ENCODE results near the gene ROMO1. TPM values are rescaled to one million over a fixed set of nuclear protein-coding genes. Genes with fewer than 3 reads are reported as not detected.
"Not testable (repeated sequence)": the region's sequence is repeated elsewhere in the genome, so short reads cannot be mapped to it uniquely, and the experiment has no call there.

Gene ROMO1
- total and polyA plus RNA-seq, 12 donors, result 50.1 to 1,321 (median 282) TPM

- 80 to 92% (median 89%) methylated on average over 1 to 4 of the region's 4 CpGs for WGBS, 4 donors
- Histone ChIP-seq H3K4me1 (replicated peaks in 1 of 2) (no peaks in the 10 kb centered on the region), H3K27me3 (no peaks in the 10 kb centered on the region), H3K9me3 (replicated peaks in 1 of 3) (no peaks in the 10 kb centered on the region), H3K4me3 (no peak overlapping the region), H3K36me3 (replicated peaks in 1 of 2) (peaks cover 0 to 71% of the 10 kb centered on the region in 2 donors), H3K27ac (no peak overlapping the region)
- intact Hi-C loops (cut with DNase I), result no loop called here
- no peak for TF ChIP-seq POLR2A (IDR thresholded peaks at IDR 0.05)
- no peak for TF ChIP-seq CTCF (IDR thresholded peaks at IDR 0.05)
- DNase-seq, result peak in 1 of 7 donors; percentile 25
These were observed 25.3 kb upstream of the ROMO1 start for GRCh38 chr20:35673884-35674283.

DNA sequence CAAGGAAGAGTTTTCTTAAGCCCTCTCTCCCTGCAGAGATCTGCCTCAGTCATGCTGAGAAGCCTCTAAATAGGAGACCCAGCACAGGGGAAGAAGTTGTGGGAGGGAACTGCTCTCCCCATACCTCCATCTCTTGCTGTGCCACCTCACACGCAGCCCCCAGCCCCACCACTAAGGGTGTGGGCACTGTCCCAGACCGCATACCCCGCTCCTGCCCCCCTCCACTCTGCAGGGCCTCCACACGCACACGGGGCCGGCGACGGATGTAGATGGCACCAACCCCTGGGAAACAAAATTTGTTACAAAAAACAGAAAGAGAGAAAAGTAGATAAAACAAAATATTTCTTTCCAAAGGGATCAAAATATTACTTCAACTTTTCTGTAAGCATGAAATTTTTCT, 24.3 kb upstream of the ROMO1 start:
- WGBS, 4 donors, result 92 to 95% (median 94%) methylated on average over 8 of the region's 8 CpGs

DNA sequence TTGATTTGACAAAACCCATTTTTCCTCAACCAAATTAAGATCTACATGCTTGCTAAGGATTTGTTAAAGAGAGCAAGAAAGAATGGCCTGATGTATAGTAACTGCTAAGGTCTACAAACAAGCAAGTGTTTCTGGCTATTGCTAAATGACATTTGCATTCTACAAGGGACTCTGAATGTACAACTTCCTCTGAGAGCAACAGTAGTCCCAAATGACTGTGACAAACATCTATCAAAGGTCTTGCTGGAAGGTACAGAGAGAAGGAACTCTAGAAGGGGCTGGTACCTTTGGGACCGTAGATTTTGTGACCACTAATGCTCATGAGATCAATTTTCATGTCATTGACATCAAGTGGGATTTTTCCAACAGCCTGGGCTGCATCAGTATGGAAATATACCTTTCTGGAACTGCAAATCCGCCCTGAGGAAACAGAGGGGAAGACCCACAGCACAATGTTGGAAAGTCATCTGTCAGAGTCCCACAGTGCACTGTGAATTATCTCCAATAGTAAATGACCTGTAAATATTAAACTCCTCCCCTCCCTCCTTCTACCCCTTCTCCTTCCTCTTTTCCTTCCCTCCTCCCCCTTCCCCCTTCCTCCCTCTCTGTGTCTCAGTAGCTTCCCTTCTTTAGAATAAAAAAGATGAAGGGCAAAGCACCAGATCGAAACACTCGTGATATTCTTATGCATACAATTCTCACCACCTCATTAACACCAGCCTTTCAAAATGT, 18.6 kb upstream of the ROMO1 start:
- TF ChIP-seq CTCF (IDR thresholded peaks at IDR 0.05) (no peak), POLR2A (IDR thresholded peaks at IDR 0.05) (no peak)
- Histone ChIP-seq H3K4me1 (replicated peaks in 1 of 2) (no peaks in the 10 kb centered on the region), H3K27me3 (no peaks in the 10 kb centered on the region), H3K4me3 (no peak overlapping the region), H3K36me3 (replicated peaks in 1 of 2) (peaks cover 0 to 19% of the 10 kb centered on the region in 2 donors), H3K9me3 (replicated peaks in 1 of 3) (no peaks in the 10 kb centered on the region), H3K27ac (no peak overlapping the region)
- WGBS, 4 donors, result 78 to 88% (median 85%) methylated on average over 4 of the region's 4 CpGs
- DNase-seq, result peak in 1 of 7 donors; percentile 10
- intact Hi-C loops (cut with DNase I), result loop anchor here in 1 of 2 donors (10.0 kb wide), 1 partner anchor 206 kb away; no protein-coding TSS in a partner anchor

More for the DNA sequence above, 24.3 kb upstream of the ROMO1 start:
- no peaks in the 10 kb centered on the region for H3K4me1 ChIP-seq (replicated peaks in 1 of 2)
- H3K4me3 ChIP-seq, result no peak overlapping the region
- intact Hi-C loops (cut with DNase I), result no loop called here
- no peak overlapping the region for H3K27ac ChIP-seq
- DNase-seq, result peak in 1 of 7 donors; percentile 14
- H3K27me3 ChIP-seq, result no peaks in the 10 kb centered on the region
- no peaks in the 10 kb centered on the region for H3K9me3 ChIP-seq (replicated peaks in 1 of 3)
- TF ChIP-seq CTCF (IDR thresholded peaks at IDR 0.05), result no peak
- TF ChIP-seq POLR2A (IDR thresholded peaks at IDR 0.05), result no peak
- peaks cover 0 to 63% of the 10 kb centered on the region in 2 donors for H3K36me3 ChIP-seq (replicated peaks in 1 of 2)

GRCh38 chr20:35681960-35682359, 17.2 kb upstream of the ROMO1 start:
- Histone ChIP-seq H3K36me3 (replicated peaks in 1 of 2) (peaks cover 0 to 20% of the 10 kb centered on the region in 2 donors), H3K27me3 (no peaks in the 10 kb centered on the region), H3K4me3 (no peak overlapping the region), H3K9me3 (replicated peaks in 1 of 3) (no peaks in the 10 kb centered on the region), H3K4me1 (replicated peaks in 1 of 2) (no peaks in the 10 kb centered on the region), H3K27ac (no peak overlapping the region)
- DNase-seq, result no peak
- WGBS, 4 donors, result 94 to 100% (median 98%) methylated on average over 1 of the region's 1 CpG
- intact Hi-C loops (cut with DNase I), result loop anchor here in 1 of 2 donors (10.0 kb wide), 1 partner anchor 207 kb away; no protein-coding TSS in a partner anchor
- TF ChIP-seq POLR2A (IDR thresholded peaks at IDR 0.05), result no peak
- no peak for TF ChIP-seq CTCF (IDR thresholded peaks at IDR 0.05)

GRCh38 chr20:35685368-35685767, 13.8 kb upstream of the ROMO1 start:
- H3K4me1 ChIP-seq (replicated peaks in 1 of 2); H3K27ac ChIP-seq; H3K9me3 ChIP-seq (replicated peaks in 1 of 3); H3K4me3 ChIP-seq; H3K27me3 ChIP-seq: not testable (repeated sequence)
- intact Hi-C loops (cut with DNase I), result loop anchor here in 1 of 2 donors (10.0 kb wide), 1 partner anchor 211 kb away; no protein-coding TSS in a partner anchor
- DNase-seq, result peak in 1 of 7 donors; percentile 36
- WGBS, 4 donors, result 90 to 97% (median 96%) methylated on average over 9 of the region's 9 CpGs
- H3K36me3 ChIP-seq (replicated peaks in 1 of 2), result peaks cover 0 to 39% of the 10 kb centered on the region in 2 donors

All from adrenal gland (tissue), 12 donors.